K562 (cell line): ENCODE results near the gene ITPKB. TPM values are rescaled to one million over a fixed set of nuclear protein-coding genes. Genes with fewer than 3 reads are reported as not detected.

Experiments used
- CBFA2T2 ChIP-seq: fragments of 450-650 bp; conservative IDR thresholded peaks from 2 replicates; pipeline ENCODE4 v1.6.1; 2017; ENCODE audit warnings: mild to moderate bottlenecking
- CBX8 ChIP-seq: fragments of 200-600 bp; sonication (generic); IDR thresholded peaks from 2 replicates; pipeline ENCODE4 v1.6.1; 2012; ENCODE audit warnings: borderline replicate concordance, mixed run types, low read depth, mild to moderate bottlenecking, moderate library complexity, mixed read lengths, low read length, control low read depth, inconsistent platforms; ENCODE audit not compliant: poor library complexity, severe bottlenecking; ENCODE audit errors: extremely low read depth
- EHMT2 ChIP-seq: fragments of 450-650 bp; IDR thresholded peaks from 2 replicates; pipeline ENCODE4 v1.6.1; 2018; ENCODE audit warnings: antibody characterized with exemption
- ETS2 ChIP-seq: IDR thresholded peaks from 2 replicates; pipeline ENCODE4 v1.6.1; 2016; ENCODE audit warnings: borderline replicate concordance, missing genetic modification characterization, mild to moderate bottlenecking, moderate library complexity, missing compliant biosample characterization; ENCODE audit not compliant: poor library complexity, severe bottlenecking
- GATAD2B ChIP-seq: fragments of 450-650 bp; IDR thresholded peaks from 2 replicates; pipeline ENCODE4 v1.6.1; 2017; ENCODE audit warnings: mild to moderate bottlenecking, borderline replicate concordance
- HDAC8 ChIP-seq: fragments of 450-650 bp; IDR thresholded peaks from 2 replicates; pipeline ENCODE4 v1.6.1; 2016; ENCODE audit warnings: mild to moderate bottlenecking, missing genetic modification characterization, moderate library complexity, missing compliant biosample characterization
- HNRNPLL ChIP-seq: fragments of 200-400 bp; formaldehyde crosslinking; IDR thresholded peaks from 2 replicates; pipeline ENCODE4 v1.6.1; 2017; ENCODE audit warnings: low read length, low read depth, mild to moderate bottlenecking; ENCODE audit not compliant: poor library complexity, severe bottlenecking
- KDM4B ChIP-seq, 2 experiments: fragments of 450-650 bp in 1 of 2; sonication (generic) in 1 of 2; IDR thresholded peaks; 2 replicates each; pipeline ENCODE4 v1.6.1; 2016 to 2017; ENCODE audit warnings: borderline replicate concordance in 2 of 2, antibody characterized with exemption in 1 of 2, low read depth in 1 of 2, mild to moderate bottlenecking in 1 of 2
- KLF1 ChIP-seq: fragments of 450-650 bp; IDR thresholded peaks from 2 replicates; pipeline ENCODE4 v1.6.1; 2016; ENCODE audit warnings: missing genetic modification characterization, missing compliant biosample characterization
- U2AF1 ChIP-seq: fragments of 200-400 bp; formaldehyde crosslinking; optimal IDR thresholded peaks from 2 replicates; pipeline ENCODE3; 2017; ENCODE audit warnings: mild to moderate bottlenecking, low read depth, low read length, moderate library complexity
- ZBTB1 ChIP-seq: sonication (generic); formaldehyde crosslinking; IDR thresholded peaks from 2 replicates; pipeline ENCODE4 v1.8.1; 2023; ENCODE audit warnings: missing genetic modification reagents, low read depth, mild to moderate bottlenecking, borderline replicate concordance
- ZNF175 ChIP-seq: fragments of 200-800 bp; sonication (Bioruptor generic); IDR thresholded peaks from 2 replicates; pipeline ENCODE4 v1.6.1; 2016; ENCODE audit warnings: low read depth, mild to moderate bottlenecking, missing genetic modification characterization, missing compliant biosample characterization
- ZNF324 ChIP-seq: fragments of 250-450 bp; sonication (Bioruptor Pico); IDR thresholded peaks from 2 replicates; pipeline ENCODE4 v1.4.0; 2020; ENCODE audit warnings: mild to moderate bottlenecking
- polyA plus RNA-seq, 8 experiments: library from polyadenylated mRNA; depleted of rRNA in 4 of 8; stranded (reverse) in 5 of 8; unstranded in 3 of 8; fragments of >200 nt; fragmentation: Nextera tagmentation in 2 of 8; fragmentation: Illumina TruSeq in 1 of 8; extraction: Ambion mirVana in 2 of 8; extraction: Trizol in 1 of 8; gene quantifications; 2 replicates each; pipeline versions ENCODE4 v1.2.1 to v1.2.3, GENCODE V29; 2011 to 2014; ENCODE audit warnings: inconsistent platforms in 1 of 8, missing spikeins in 1 of 8
- total RNA-seq, 7 experiments: library from RNA; depleted of rRNA in 6 of 7; stranded (reverse); fragments of >200 nt in 6 of 7; fragmentation: Illumina TruSeq in 2 of 7; extraction: Trizol in 2 of 7; gene quantifications; 2 replicates each; pipeline versions ENCODE4 v1.2.1 to v1.2.3, GENCODE V29; 2011 to 2021; ENCODE audit warnings: low replicate concordance in 1 of 7
- TF ChIP-seq, protein P1 (sequence below): fragments of 450-650 bp; IDR thresholded peaks from 2 replicates; pipeline ENCODE4 v1.6.1; 2014; ENCODE audit warnings: low read depth, mild to moderate bottlenecking, moderate library complexity, borderline replicate concordance
- TF ChIP-seq, protein P2 (sequence below), 2 experiments: fragments of 250-450 bp in 1 of 2; fragments of 450-650 bp in 1 of 2; sonication (Bioruptor Pico) in 1 of 2; IDR thresholded peaks; 2 replicates each; pipeline versions ENCODE4 v1.6.1 to v1.8.0; 2016 to 2021; ENCODE audit warnings: mild to moderate bottlenecking in 2 of 2, moderate library complexity in 2 of 2, missing compliant biosample characterization in 1 of 2, missing genetic modification characterization in 1 of 2
- TF ChIP-seq, protein P3 (sequence below), 3 experiments: fragments of 200-800 bp in 1 of 3; fragments of 250-450 bp in 1 of 3; fragments of 450-650 bp in 1 of 3; sonication (Bioruptor Pico) in 1 of 3; sonication (Bioruptor generic) in 1 of 3; formaldehyde crosslinking in 1 of 3; IDR thresholded peaks; 2 replicates each; pipeline versions ENCODE4 v1.6.1 to v1.8.0; 2016 to 2022; ENCODE audit warnings: mild to moderate bottlenecking in 2 of 3, missing genetic modification characterization in 2 of 3, missing compliant biosample characterization in 1 of 3, moderate library complexity in 1 of 3
- TF ChIP-seq, protein P4 (sequence below): fragments of 450-650 bp; formaldehyde crosslinking; IDR thresholded peaks from 2 replicates; pipeline ENCODE4 v1.4.0; 2022; ENCODE audit warnings: missing genetic modification characterization

ITPKB gene
- total and polyA plus RNA-seq, 9 of the 15 experiments (the other 6 are each of a cell fraction or from before 2014, with no cell fraction given) = 0.01 to 0.22 TPM; not detected in 7

DNA sequence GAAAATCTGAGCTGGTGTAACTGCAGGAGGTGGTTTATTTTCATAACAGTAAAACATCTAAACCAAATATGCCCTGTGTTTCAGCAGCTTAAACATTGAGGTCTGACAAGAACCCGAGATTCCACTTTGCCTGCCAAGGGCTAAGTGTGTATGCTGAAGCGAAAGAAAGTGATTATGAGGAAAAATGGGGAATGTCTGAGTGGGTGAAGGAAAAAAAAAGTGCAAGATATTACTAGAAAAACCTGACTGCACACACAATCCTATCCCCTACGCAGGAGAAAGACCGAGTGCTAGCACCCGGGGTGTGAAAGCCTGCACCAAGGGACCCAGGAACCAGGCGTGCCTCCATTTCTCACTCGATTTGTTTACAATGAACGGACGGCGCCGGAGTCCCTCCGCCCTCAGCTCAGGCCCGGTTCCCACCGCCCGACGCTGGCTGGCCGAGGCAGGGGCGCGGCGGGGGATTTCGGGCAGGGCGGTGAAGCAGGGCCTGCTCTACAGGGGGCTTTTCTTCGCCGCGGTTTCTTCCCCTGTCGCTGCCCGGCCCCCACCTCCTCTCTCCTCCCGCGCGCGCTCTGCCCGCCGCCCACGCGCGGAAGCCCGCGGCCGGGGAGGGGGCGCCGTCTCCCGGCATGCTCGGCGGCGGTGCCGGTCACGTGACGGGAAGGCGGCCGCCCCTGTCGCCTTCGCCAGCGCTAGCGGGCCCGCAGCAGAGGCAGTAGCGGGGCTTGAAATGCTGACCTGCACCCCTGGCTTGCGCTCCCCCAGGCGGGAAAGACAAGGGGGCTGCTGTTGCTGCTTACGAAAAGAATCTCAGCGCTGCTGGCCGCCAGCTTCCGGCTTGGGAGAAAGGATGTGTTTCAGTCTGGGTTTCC is 35.9 kb downstream of the ITPKB start (continued):
- TF ChIP-seq GATAD2B = peak; percentile 83; the same call in 1 of the 2 replicates
- TF ChIP-seq CBFA2T2 = peak; percentile 62
- TF ChIP-seq EHMT2 = peak; percentile 67; the same call in 1 of the 2 replicates
- TF ChIP-seq KDM4B (IDR thresholded peaks at IDR 0.05; ENCODE audit: borderline replicate concordance in 2 of 2, low read depth in 1 of 2) = 0 out of 4 replicates have a peak, but pooled peaks of 1 of the 2 experiments have one; percentile 58
- TF ChIP-seq ZBTB1 (CRISPR knock-in tag) = 0 out of 2 replicates have a peak, but pooled peaks have one; percentile 25
- TF ChIP-seq KLF1 (tag) = 0 out of 2 replicates have a peak, but pooled peaks have one; percentile 14
- TF ChIP-seq, protein P1, sequence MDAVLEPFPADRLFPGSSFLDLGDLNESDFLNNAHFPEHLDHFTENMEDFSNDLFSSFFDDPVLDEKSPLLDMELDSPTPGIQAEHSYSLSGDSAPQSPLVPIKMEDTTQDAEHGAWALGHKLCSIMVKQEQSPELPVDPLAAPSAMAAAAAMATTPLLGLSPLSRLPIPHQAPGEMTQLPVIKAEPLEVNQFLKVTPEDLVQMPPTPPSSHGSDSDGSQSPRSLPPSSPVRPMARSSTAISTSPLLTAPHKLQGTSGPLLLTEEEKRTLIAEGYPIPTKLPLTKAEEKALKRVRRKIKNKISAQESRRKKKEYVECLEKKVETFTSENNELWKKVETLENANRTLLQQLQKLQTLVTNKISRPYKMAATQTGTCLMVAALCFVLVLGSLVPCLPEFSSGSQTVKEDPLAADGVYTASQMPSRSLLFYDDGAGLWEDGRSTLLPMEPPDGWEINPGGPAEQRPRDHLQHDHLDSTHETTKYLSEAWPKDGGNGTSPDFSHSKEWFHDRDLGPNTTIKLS = peak; percentile 58; the same call in 1 of the 2 replicates
- peak; percentile 35 for TF ChIP-seq ETS2
- TF ChIP-seq, protein P2, sequence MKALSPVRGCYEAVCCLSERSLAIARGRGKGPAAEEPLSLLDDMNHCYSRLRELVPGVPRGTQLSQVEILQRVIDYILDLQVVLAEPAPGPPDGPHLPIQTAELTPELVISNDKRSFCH (CRISPR knock-in tag; IDR thresholded peaks at IDR 0.05) = no peak
- TF ChIP-seq, protein P2 (tag; IDR thresholded peaks at IDR 0.05) = peak; percentile 76; the same call in 1 of the 2 replicates
- TF ChIP-seq HNRNPLL = no peak
- no peak for TF ChIP-seq CBX8
- TF ChIP-seq, protein P3, sequence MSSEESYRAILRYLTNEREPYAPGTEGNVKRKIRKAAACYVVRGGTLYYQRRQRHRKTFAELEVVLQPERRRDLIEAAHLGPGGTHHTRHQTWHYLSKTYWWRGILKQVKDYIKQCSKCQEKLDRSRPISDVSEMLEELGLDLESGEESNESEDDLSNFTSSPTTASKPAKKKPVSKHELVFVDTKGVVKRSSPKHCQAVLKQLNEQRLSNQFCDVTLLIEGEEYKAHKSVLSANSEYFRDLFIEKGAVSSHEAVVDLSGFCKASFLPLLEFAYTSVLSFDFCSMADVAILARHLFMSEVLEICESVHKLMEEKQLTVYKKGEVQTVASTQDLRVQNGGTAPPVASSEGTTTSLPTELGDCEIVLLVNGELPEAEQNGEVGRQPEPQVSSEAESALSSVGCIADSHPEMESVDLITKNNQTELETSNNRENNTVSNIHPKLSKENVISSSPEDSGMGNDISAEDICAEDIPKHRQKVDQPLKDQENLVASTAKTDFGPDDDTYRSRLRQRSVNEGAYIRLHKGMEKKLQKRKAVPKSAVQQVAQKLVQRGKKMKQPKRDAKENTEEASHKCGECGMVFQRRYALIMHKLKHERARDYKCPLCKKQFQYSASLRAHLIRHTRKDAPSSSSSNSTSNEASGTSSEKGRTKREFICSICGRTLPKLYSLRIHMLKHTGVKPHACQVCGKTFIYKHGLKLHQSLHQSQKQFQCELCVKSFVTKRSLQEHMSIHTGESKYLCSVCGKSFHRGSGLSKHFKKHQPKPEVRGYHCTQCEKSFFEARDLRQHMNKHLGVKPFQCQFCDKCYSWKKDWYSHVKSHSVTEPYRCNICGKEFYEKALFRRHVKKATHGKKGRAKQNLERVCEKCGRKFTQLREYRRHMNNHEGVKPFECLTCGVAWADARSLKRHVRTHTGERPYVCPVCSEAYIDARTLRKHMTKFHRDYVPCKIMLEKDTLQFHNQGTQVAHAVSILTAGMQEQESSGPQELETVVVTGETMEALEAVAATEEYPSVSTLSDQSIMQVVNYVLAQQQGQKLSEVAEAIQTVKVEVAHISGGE (CRISPR knock-in tag; IDR thresholded peaks at IDR 0.05) = 0 out of 6 replicates have a peak, but pooled peaks of 1 of the 3 experiments have one; percentile 31
- peak; percentile 70; the same call in 1 of the 2 replicates for TF ChIP-seq ZNF175
- peak; percentile 72; the same call in 1 of the 2 replicates for TF ChIP-seq HDAC8 (tag)
- TF ChIP-seq, protein P4, sequence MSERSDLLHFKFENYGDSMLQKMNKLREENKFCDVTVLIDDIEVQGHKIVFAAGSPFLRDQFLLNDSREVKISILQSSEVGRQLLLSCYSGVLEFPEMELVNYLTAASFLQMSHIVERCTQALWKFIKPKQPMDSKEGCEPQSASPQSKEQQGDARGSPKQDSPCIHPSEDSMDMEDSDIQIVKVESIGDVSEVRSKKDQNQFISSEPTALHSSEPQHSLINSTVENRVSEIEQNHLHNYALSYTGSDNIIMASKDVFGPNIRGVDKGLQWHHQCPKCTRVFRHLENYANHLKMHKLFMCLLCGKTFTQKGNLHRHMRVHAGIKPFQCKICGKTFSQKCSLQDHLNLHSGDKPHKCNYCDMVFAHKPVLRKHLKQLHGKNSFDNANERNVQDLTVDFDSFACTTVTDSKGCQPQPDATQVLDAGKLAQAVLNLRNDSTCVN (CRISPR knock-in tag) = no peak
- no peak for TF ChIP-seq U2AF1
- TF ChIP-seq ZNF324 (CRISPR knock-in tag) = no peak
